Ishikawa (cell line): ENCODE measurements around the gene IDI2.

Experiments used
- CEBPB ChIP-seq: IDR thresholded peaks from 2 replicates; pipeline ENCODE4 v1.6.1; 2012
- CREB1 ChIP-seq: IDR thresholded peaks from 2 replicates; pipeline ENCODE4 v1.6.1; 2012; ENCODE audit warnings: low read depth
- EGR1 ChIP-seq: IDR thresholded peaks from 2 replicates; pipeline ENCODE4 v1.6.1; 2012
- EP300 ChIP-seq: IDR thresholded peaks from 2 replicates; pipeline ENCODE4 v1.6.1; 2012; ENCODE audit warnings: borderline replicate concordance
- FOXM1 ChIP-seq: IDR thresholded peaks from 2 replicates; pipeline ENCODE4 v1.6.1; 2012; ENCODE audit warnings: low read depth, borderline replicate concordance
- NFIC ChIP-seq: IDR thresholded peaks from 2 replicates; pipeline ENCODE4 v1.6.1; 2012
- RAD21 ChIP-seq: IDR thresholded peaks from 2 replicates; pipeline ENCODE4 v1.6.1; 2012; ENCODE audit warnings: low read depth
- TAF1 ChIP-seq: IDR thresholded peaks from 2 replicates; pipeline ENCODE4 v1.6.1; 2012; ENCODE audit warnings: low read depth, mild to moderate bottlenecking
- TCF12 ChIP-seq: IDR thresholded peaks from 2 replicates; pipeline ENCODE4 v1.6.1; 2012; ENCODE audit warnings: low read depth
- TEAD4 ChIP-seq: IDR thresholded peaks from 2 replicates; pipeline ENCODE4 v1.6.1; 2012
- YY1 ChIP-seq: IDR thresholded peaks from 2 replicates; pipeline ENCODE4 v1.6.1; 2012; ENCODE audit warnings: low read depth
- ZBTB7A ChIP-seq: IDR thresholded peaks from 2 replicates; pipeline ENCODE4 v1.6.1; 2012; ENCODE audit warnings: low read depth
- TF ChIP-seq, protein P1 (sequence below): IDR thresholded peaks from 2 replicates; pipeline ENCODE4 v1.6.1; 2012
- TF ChIP-seq, protein P2 (sequence below): IDR thresholded peaks from 2 replicates; pipeline ENCODE4 v1.6.1; 2012
- TF ChIP-seq, protein P3 (sequence below): IDR thresholded peaks from 2 replicates; pipeline ENCODE4 v1.6.1; 2012; ENCODE audit warnings: low read depth, mild to moderate bottlenecking

IDI2 gene

DNA sequence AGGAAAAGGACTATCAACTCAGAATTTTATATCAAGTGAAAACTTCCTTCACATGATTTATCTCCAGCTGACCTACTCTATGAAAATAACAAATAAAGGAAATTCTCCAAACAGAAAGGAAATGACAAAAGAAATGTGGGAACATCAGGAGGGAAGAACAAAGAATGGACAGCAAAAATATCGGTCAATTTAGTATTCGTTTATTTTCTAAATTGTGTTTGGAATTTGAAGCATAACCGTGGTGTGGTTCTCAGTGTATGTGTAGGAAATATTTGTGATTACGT, 39.2 kb upstream of the IDI2 start:
- TF ChIP-seq FOXM1, result no peak
- no peak for TF ChIP-seq RAD21
- TF ChIP-seq, protein P1, sequence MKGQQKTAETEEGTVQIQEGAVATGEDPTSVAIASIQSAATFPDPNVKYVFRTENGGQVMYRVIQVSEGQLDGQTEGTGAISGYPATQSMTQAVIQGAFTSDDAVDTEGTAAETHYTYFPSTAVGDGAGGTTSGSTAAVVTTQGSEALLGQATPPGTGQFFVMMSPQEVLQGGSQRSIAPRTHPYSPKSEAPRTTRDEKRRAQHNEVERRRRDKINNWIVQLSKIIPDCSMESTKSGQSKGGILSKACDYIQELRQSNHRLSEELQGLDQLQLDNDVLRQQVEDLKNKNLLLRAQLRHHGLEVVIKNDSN, result no peak
- TF ChIP-seq TCF12, result no peak
- no peak for TF ChIP-seq CEBPB
- no peak for TF ChIP-seq CREB1
- TF ChIP-seq, protein P2, sequence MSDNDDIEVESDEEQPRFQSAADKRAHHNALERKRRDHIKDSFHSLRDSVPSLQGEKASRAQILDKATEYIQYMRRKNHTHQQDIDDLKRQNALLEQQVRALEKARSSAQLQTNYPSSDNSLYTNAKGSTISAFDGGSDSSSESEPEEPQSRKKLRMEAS, result no peak
- no peak for TF ChIP-seq ZBTB7A
- TF ChIP-seq, protein P3, sequence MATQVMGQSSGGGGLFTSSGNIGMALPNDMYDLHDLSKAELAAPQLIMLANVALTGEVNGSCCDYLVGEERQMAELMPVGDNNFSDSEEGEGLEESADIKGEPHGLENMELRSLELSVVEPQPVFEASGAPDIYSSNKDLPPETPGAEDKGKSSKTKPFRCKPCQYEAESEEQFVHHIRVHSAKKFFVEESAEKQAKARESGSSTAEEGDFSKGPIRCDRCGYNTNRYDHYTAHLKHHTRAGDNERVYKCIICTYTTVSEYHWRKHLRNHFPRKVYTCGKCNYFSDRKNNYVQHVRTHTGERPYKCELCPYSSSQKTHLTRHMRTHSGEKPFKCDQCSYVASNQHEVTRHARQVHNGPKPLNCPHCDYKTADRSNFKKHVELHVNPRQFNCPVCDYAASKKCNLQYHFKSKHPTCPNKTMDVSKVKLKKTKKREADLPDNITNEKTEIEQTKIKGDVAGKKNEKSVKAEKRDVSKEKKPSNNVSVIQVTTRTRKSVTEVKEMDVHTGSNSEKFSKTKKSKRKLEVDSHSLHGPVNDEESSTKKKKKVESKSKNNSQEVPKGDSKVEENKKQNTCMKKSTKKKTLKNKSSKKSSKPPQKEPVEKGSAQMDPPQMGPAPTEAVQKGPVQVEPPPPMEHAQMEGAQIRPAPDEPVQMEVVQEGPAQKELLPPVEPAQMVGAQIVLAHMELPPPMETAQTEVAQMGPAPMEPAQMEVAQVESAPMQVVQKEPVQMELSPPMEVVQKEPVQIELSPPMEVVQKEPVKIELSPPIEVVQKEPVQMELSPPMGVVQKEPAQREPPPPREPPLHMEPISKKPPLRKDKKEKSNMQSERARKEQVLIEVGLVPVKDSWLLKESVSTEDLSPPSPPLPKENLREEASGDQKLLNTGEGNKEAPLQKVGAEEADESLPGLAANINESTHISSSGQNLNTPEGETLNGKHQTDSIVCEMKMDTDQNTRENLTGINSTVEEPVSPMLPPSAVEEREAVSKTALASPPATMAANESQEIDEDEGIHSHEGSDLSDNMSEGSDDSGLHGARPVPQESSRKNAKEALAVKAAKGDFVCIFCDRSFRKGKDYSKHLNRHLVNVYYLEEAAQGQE, result no peak
- no peak for TF ChIP-seq YY1
- no peak for TF ChIP-seq NFIC

DNA sequence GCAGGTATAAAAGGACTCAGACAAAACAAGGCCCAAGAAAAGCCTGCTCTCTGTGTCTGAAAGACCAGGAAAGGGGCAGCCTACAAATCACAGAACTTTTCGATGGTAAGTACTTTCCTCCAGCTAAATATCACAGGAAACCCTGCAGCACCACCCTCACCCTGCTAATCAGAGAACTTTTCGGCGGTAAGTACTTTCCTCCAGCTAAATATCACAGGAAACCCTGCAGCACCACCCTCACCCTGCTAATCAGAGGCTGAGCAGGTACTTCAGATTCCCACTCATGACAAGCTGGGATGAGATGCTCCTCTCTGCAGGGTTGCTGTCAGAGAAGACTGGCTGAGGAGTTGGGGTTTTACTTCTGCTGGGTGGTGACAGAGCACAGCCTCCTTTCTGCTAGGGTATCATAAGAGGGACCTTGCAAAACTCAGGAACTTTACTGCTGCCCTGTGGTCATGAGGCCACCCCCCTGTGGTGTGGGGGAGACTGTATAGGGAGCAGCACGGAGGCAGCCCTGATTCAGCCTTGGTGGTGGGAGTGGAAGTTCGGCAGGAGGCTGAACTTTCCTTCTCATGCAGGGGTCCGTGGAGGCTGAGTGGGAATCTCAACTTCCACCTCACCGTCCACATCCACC, 37.7 kb upstream of the IDI2 start:
- TF ChIP-seq, protein P2, result no peak
- TF ChIP-seq YY1 (no peak), CREB1 (no peak), NFIC (no peak), EGR1 (no peak), ZBTB7A (no peak), TAF1 (no peak), RAD21 (no peak), TEAD4 (no peak), EP300 (no peak)
- TF ChIP-seq, protein P3, result no peak
- TF ChIP-seq, protein P1, result no peak

DNA sequence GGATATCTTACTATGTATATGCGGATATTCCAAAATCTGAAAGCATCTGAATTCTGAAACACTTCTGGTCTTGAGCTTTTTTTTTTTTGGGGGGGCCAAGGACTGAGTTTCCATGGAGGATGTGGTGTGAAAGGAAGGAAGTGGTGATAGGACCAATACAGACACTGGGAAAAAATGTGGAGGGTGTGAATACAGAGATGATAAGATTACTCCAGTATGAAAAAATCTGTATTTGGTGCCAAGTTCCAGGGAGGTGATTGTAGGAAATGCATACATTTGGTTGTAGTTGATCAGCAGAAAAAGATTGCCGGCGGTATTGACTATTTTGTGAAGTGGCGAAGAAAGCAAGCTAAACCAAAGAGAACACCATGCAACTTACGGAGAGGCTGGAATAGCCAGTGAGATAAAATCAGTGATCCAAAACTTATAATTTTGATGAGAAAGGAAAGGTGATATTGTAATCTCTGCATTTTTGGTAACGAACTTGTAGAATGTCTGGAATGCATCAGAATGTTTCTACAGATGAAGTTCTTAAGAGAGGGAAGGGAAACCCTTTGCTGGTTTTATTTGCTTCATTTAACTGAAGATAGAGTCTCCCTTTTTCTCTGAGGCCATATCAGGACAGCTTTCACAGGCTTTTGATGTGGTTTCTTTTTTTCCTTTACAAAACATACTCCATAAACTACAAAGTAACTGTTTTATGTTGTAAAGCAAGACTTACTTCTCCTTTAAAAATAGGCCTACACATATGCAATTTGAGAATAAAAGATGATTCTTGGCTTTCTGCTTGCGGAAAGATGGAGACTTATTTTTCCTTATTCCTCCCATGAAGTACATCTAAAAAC, 36.5 kb upstream of the IDI2 start:
- TF ChIP-seq, protein P1, result no peak
- no peak for TF ChIP-seq EGR1
- TF ChIP-seq TAF1, result no peak
- TF ChIP-seq CREB1, result no peak
- no peak for TF ChIP-seq RAD21
- TF ChIP-seq, protein P2, result no peak
- TF ChIP-seq FOXM1, result no peak
- TF ChIP-seq NFIC, result no peak
- no peak for TF ChIP-seq CEBPB
- no peak for TF ChIP-seq TEAD4
- TF ChIP-seq ZBTB7A, result no peak
- TF ChIP-seq TCF12, result no peak
- no peak for TF ChIP-seq YY1
- TF ChIP-seq, protein P3, result no peak

DNA sequence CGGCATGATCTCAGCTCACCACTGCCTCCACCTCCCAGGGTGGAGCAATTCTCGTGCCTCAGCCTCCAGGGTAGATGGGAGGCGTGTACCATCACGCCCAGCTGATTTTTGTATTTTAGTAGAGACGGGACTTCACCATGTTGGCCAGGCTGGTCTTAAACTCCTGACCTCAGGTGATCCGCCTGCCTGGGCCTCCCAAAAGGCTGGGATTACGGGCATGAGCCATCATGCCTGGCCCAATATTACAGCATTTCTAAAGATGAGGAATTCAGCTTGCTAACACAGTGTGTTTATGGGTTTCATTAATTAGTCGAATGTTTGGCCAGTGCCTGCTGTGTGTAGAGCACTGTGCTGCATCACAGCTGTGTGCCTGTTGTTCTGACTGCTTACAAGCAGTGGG, 34.2 kb upstream of the IDI2 start:
- TF ChIP-seq YY1 (no peak), ZBTB7A (no peak), NFIC (no peak), TAF1 (no peak), TEAD4 (no peak), FOXM1 (no peak), TCF12 (no peak), EP300 (no peak), EGR1 (no peak), CEBPB (no peak), CREB1 (no peak), RAD21 (no peak)
- TF ChIP-seq, protein P1, result no peak
- TF ChIP-seq, protein P2, result no peak
- TF ChIP-seq, protein P3, result no peak
